Transverse colon (tissue), 3 donors: ENCODE data around the gene ECM1.

Experiments used
- POLR2A ChIP-seq: fragments of 450-650 bp; IDR thresholded peaks from one replicate; pipeline ENCODE4 v1.6.1; 2016; ENCODE audit warnings: antibody characterized with exemption, mild to moderate bottlenecking, moderate library complexity
- TF ChIP-seq, protein P1 (sequence below), 5 experiments: fragments of 200-600 bp in 3 of 5; fragments of 450-650 bp in 2 of 5; sonication (generic) in 3 of 5; IDR thresholded peaks; 1 replicate in 2 of 5; 2 replicates in 3 of 5; pipeline ENCODE4 v1.5.1; 2016 to 2017; ENCODE audit warnings: antibody characterized with exemption in 5 of 5, inconsistent platforms in 3 of 5, mild to moderate bottlenecking in 2 of 5, moderate library complexity in 1 of 5

DNA sequence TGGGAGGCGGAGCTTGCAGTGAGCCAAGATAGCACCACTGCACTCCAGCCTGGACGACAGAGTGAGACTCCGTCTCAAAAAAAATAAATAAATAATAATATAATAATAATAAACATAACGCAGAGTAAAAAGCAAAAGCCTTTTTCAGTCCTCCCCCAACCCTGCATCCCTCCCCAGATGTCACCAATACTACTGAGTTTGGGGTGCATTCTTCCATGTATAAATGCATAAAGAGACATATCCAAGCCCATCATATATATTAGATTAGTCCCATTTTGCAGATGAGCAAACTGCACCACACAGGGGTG is 40.4 kb downstream of the ECM1 start:
- TF ChIP-seq, protein P1, sequence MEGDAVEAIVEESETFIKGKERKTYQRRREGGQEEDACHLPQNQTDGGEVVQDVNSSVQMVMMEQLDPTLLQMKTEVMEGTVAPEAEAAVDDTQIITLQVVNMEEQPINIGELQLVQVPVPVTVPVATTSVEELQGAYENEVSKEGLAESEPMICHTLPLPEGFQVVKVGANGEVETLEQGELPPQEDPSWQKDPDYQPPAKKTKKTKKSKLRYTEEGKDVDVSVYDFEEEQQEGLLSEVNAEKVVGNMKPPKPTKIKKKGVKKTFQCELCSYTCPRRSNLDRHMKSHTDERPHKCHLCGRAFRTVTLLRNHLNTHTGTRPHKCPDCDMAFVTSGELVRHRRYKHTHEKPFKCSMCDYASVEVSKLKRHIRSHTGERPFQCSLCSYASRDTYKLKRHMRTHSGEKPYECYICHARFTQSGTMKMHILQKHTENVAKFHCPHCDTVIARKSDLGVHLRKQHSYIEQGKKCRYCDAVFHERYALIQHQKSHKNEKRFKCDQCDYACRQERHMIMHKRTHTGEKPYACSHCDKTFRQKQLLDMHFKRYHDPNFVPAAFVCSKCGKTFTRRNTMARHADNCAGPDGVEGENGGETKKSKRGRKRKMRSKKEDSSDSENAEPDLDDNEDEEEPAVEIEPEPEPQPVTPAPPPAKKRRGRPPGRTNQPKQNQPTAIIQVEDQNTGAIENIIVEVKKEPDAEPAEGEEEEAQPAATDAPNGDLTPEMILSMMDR (IDR thresholded peaks at IDR 0.05): no peak
- TF ChIP-seq POLR2A: no peak
